ENCODE measurements around the gene ZNF175.

DNA sequence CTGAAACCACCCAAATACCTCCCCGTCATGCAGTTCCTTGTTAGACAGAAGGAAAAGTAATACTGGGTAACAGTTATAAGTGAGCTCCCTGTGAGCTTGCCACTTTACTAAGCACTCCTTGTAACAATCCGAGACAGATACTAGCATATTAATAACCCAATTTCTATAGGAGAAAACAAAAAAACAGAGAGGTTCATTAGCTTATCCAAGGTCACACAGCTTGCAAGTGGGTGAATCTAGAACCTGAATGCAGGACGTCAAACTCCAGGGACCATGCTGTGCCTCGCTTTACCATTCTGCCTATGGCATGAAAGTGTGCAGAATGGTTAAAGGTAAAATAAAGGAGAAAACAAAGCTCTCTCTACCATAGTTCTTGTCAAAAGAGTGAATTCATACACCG lies 43.7 kb downstream of the ZNF175 start:
- TF ChIP-seq YY1 (IDR thresholded peaks at IDR 0.05; ENCODE audit: insufficient read depth, insufficient read length) (no peak), ZNF274 (IDR thresholded peaks at IDR 0.05; ENCODE audit: low read depth, low read length) (no peak)

Data from NT2/D1 (cell line).